ENCODE results near the gene KLHL13.

KLHL13 gene

GRCh38 chrX:117978402-117978801 is 138.2 kb downstream of the KLHL13 start:
- no peak overlapping the region for H3K27ac ChIP-seq (ENCODE audit: low read length)
- no peak for ATAC-seq (ENCODE audit: insufficient read depth, low read depth)

GRCh38 chrX:117977526-117977925 is 139.1 kb downstream of the KLHL13 start:
- no peak for ATAC-seq (ENCODE audit: insufficient read depth, low read depth)
- H3K9ac ChIP-seq (ENCODE audit: low read depth, low read length) = no peak overlapping the region

More at GRCh38 chrX:117978402-117978801, 138.2 kb downstream of the KLHL13 start:
- DNase-seq = no peak
- H3K79me2 ChIP-seq (ENCODE audit: insufficient read depth, low read length) = no peaks in the 10 kb centered on the region
- H3K9me3 ChIP-seq (ENCODE audit: insufficient read depth, low read length, severe bottlenecking) = no peaks in the 10 kb centered on the region
- H3K4me2 ChIP-seq (ENCODE audit: insufficient read depth, low read length) = no peak overlapping the region
- H3K9ac ChIP-seq (ENCODE audit: low read depth, low read length) = no peak overlapping the region
- H3K4me3 ChIP-seq (ENCODE audit: low read depth in 1 of 2, low read length in 2 of 2) = no peak overlapping the region
- no peaks in the 10 kb centered on the region for H3K4me1 ChIP-seq (ENCODE audit: insufficient read depth, low read length)
- H3K27me3 ChIP-seq (ENCODE audit: insufficient read depth, low read length, poor library complexity) = no peaks in the 10 kb centered on the region
- no peaks in the 10 kb centered on the region for H4K20me1 ChIP-seq (ENCODE audit: insufficient read depth, low read length)
- TF ChIP-seq CTCF (IDR thresholded peaks at IDR 0.05; ENCODE audit: borderline replicate concordance, extremely low read depth, low read length, poor library complexity, severe bottlenecking) (no peak), EZH2 (IDR thresholded peaks at IDR 0.05; ENCODE audit: borderline replicate concordance, low read depth, low read length, severe bottlenecking) (no peak)
- H3K36me3 ChIP-seq (ENCODE audit: insufficient read depth, low read length) = no peaks in the 10 kb centered on the region
- H2AFZ ChIP-seq (ENCODE audit: low read depth, low read length) = no peak overlapping the region

GRCh38 chrX:117973110-117973807 is 143.4 kb downstream of the KLHL13 start:
- no peak for ATAC-seq (ENCODE audit: insufficient read depth, low read depth)
- no peaks in the 10 kb centered on the region for H3K4me1 ChIP-seq (ENCODE audit: insufficient read depth, low read length)
- H3K27ac ChIP-seq (ENCODE audit: low read length) = no peak overlapping the region

More at GRCh38 chrX:117977526-117977925, 139.1 kb downstream of the KLHL13 start:
- no peaks in the 10 kb centered on the region for H3K36me3 ChIP-seq (ENCODE audit: insufficient read depth, low read length)
- H3K4me1 ChIP-seq (ENCODE audit: insufficient read depth, low read length) = no peaks in the 10 kb centered on the region
- H3K4me3 ChIP-seq (ENCODE audit: low read depth in 1 of 2, low read length in 2 of 2) = no peak overlapping the region
- TF ChIP-seq EZH2 (IDR thresholded peaks at IDR 0.05; ENCODE audit: borderline replicate concordance, low read depth, low read length, severe bottlenecking) (no peak), CTCF (IDR thresholded peaks at IDR 0.05; ENCODE audit: borderline replicate concordance, extremely low read depth, low read length, poor library complexity, severe bottlenecking) (no peak)
- H3K4me2 ChIP-seq (ENCODE audit: insufficient read depth, low read length) = no peak overlapping the region
- no peaks in the 10 kb centered on the region for H3K9me3 ChIP-seq (ENCODE audit: insufficient read depth, low read length, severe bottlenecking)
- no peaks in the 10 kb centered on the region for H3K27me3 ChIP-seq (ENCODE audit: insufficient read depth, low read length, poor library complexity)
- H4K20me1 ChIP-seq (ENCODE audit: insufficient read depth, low read length) = no peaks in the 10 kb centered on the region
- no peak for DNase-seq
- H3K27ac ChIP-seq (ENCODE audit: low read length) = no peak overlapping the region
- no peak overlapping the region for H2AFZ ChIP-seq (ENCODE audit: low read depth, low read length)
- no peaks in the 10 kb centered on the region for H3K79me2 ChIP-seq (ENCODE audit: insufficient read depth, low read length)

More at GRCh38 chrX:117973110-117973807, 143.4 kb downstream of the KLHL13 start:
- no peaks in the 10 kb centered on the region for H4K20me1 ChIP-seq (ENCODE audit: insufficient read depth, low read length)
- no peak overlapping the region for H3K4me3 ChIP-seq (ENCODE audit: low read depth in 1 of 2, low read length in 2 of 2)
- H3K27me3 ChIP-seq (ENCODE audit: insufficient read depth, low read length, poor library complexity) = no peaks in the 10 kb centered on the region
- H3K79me2 ChIP-seq (ENCODE audit: insufficient read depth, low read length) = no peaks in the 10 kb centered on the region
- H3K4me2 ChIP-seq (ENCODE audit: insufficient read depth, low read length) = no peak overlapping the region
- no peak overlapping the region for H3K9ac ChIP-seq (ENCODE audit: low read depth, low read length)
- TF ChIP-seq EZH2 (IDR thresholded peaks at IDR 0.05; ENCODE audit: borderline replicate concordance, low read depth, low read length, severe bottlenecking) = no peak
- no peak for TF ChIP-seq CTCF (IDR thresholded peaks at IDR 0.05; ENCODE audit: borderline replicate concordance, extremely low read depth, low read length, poor library complexity, severe bottlenecking)
- H3K36me3 ChIP-seq (ENCODE audit: insufficient read depth, low read length) = no peaks in the 10 kb centered on the region
- H3K9me3 ChIP-seq (ENCODE audit: insufficient read depth, low read length, severe bottlenecking) = no peaks in the 10 kb centered on the region
- no peak for DNase-seq
- no peak overlapping the region for H2AFZ ChIP-seq (ENCODE audit: low read depth, low read length)

All from DND-41 (cell line).